H9 (cell line): ENCODE results near the gene TOR1AIP1. TPM values are rescaled to one million over a fixed set of nuclear protein-coding genes. Genes with fewer than 3 reads are reported as not detected.

Experiments used
- DNase-seq: peaks from one replicate; pipeline ENCODE4 v3.0.0-alpha.2; 2017
- H2AFZ ChIP-seq: one replicate; pipeline ENCODE4 v1.6.1; 2013; ENCODE audit warnings: mild to moderate bottlenecking, low read length, control low read depth, moderate library complexity
- H2AK5ac ChIP-seq: 2 replicates; pipeline ENCODE4 v1.6.1; 2013; ENCODE audit warnings: low read length, control low read depth, mixed read lengths; ENCODE audit not compliant: insufficient read length
- H2BK120ac ChIP-seq: one replicate; pipeline ENCODE4 v1.6.1; 2013; ENCODE audit warnings: low read depth, mild to moderate bottlenecking, low read length, control low read depth, inconsistent platforms; ENCODE audit not compliant: poor library complexity, severe bottlenecking
- H2BK12ac ChIP-seq: 2 replicates; pipeline ENCODE4 v1.6.1; 2013; ENCODE audit warnings: low read length, control low read depth, mixed read lengths, low read depth; ENCODE audit not compliant: insufficient read length
- H2BK15ac ChIP-seq: 2 replicates; pipeline ENCODE4 v1.6.1; 2013; ENCODE audit warnings: low read depth, low read length, control low read depth
- H2BK20ac ChIP-seq: one replicate; pipeline ENCODE4 v1.6.1; 2013; ENCODE audit warnings: low read depth, mild to moderate bottlenecking, low read length, control low read depth, inconsistent platforms; ENCODE audit not compliant: poor library complexity, severe bottlenecking
- H2BK5ac ChIP-seq: 2 replicates; pipeline ENCODE4 v1.6.1; 2013; ENCODE audit warnings: low read length, control low read depth, mixed read lengths; ENCODE audit not compliant: insufficient read length
- H3K14ac ChIP-seq: 2 replicates; pipeline ENCODE4 v1.6.1; 2013; ENCODE audit warnings: low read length, control low read depth; ENCODE audit not compliant: insufficient read depth
- H3K18ac ChIP-seq: 2 replicates; pipeline ENCODE4 v1.6.1; 2013; ENCODE audit warnings: low read depth, mild to moderate bottlenecking, mixed read lengths, low read length, control low read depth; ENCODE audit not compliant: insufficient read length
- H3K23ac ChIP-seq: 2 replicates; pipeline ENCODE4 v1.6.1; 2013; ENCODE audit warnings: low read length, control low read depth, mixed read lengths, low read depth; ENCODE audit not compliant: insufficient read length
- H3K23me2 ChIP-seq: 2 replicates; pipeline ENCODE4 v1.6.1; 2013; ENCODE audit warnings: low read depth, mild to moderate bottlenecking, mixed read lengths, low read length, control low read depth; ENCODE audit not compliant: insufficient read length, poor library complexity, severe bottlenecking
- H3K27ac ChIP-seq: 2 replicates; pipeline ENCODE4 v1.5.1; 2013; ENCODE audit warnings: low read length, control low read depth, mixed read lengths, low read depth; ENCODE audit not compliant: insufficient read length
- H3K27me3 ChIP-seq: 2 replicates; pipeline ENCODE4 v1.6.1; 2013; ENCODE audit warnings: low read length, control low read depth, inconsistent platforms; ENCODE audit not compliant: insufficient read depth
- H3K4ac ChIP-seq: 2 replicates; pipeline ENCODE4 v1.6.1; 2013; ENCODE audit warnings: low read depth, mild to moderate bottlenecking, control low read depth, inconsistent platforms, low read length, moderate library complexity
- H3K4me1 ChIP-seq: 2 replicates; pipeline ENCODE4 v1.6.1; 2013; ENCODE audit warnings: low read length, control low read depth, inconsistent platforms; ENCODE audit not compliant: insufficient read depth
- H3K4me2 ChIP-seq: 2 replicates; pipeline ENCODE4 v1.6.1; 2013; ENCODE audit warnings: low read length, control low read depth, mixed read lengths; ENCODE audit not compliant: insufficient read length, insufficient read depth
- H3K56ac ChIP-seq: 2 replicates; pipeline ENCODE4 v1.6.1; 2013; ENCODE audit warnings: low read depth, mild to moderate bottlenecking, mixed read lengths, low read length, control low read depth; ENCODE audit not compliant: insufficient read length
- H3K79me1 ChIP-seq: 2 replicates; pipeline ENCODE4 v1.6.1; 2013; ENCODE audit warnings: low read depth, mild to moderate bottlenecking, moderate library complexity, low read length, control low read depth, inconsistent platforms; ENCODE audit not compliant: insufficient read depth, poor library complexity, severe bottlenecking
- H3K79me2 ChIP-seq: 2 replicates; pipeline ENCODE4 v1.6.1; 2013; ENCODE audit warnings: low read length, control low read depth, inconsistent platforms; ENCODE audit not compliant: insufficient read depth
- H3K9ac ChIP-seq: 2 replicates; pipeline ENCODE4 v1.6.1; 2013; ENCODE audit warnings: low read length, control low read depth, mixed read lengths; ENCODE audit not compliant: insufficient read length; ENCODE audit errors: extremely low read depth
- H3K9me3 ChIP-seq: one replicate; pipeline ENCODE4 v1.6.1; 2013; ENCODE audit warnings: low read depth, low read length, inconsistent platforms; ENCODE audit not compliant: control insufficient read depth
- H3T11ph ChIP-seq: one replicate; pipeline ENCODE4 v1.6.1; 2013; ENCODE audit warnings: mild to moderate bottlenecking, low read length, control low read depth, inconsistent platforms
- H4K20me1 ChIP-seq: one replicate; pipeline ENCODE4 v1.6.1; 2013; ENCODE audit not compliant: control insufficient read depth, insufficient read length, insufficient read depth
- H4K5ac ChIP-seq: 2 replicates; pipeline ENCODE4 v1.6.1; 2013; ENCODE audit warnings: low read depth, mild to moderate bottlenecking, mixed read lengths, low read length, control low read depth; ENCODE audit not compliant: insufficient read length
- H4K8ac ChIP-seq: replicated peaks from 2 replicates; pipeline ENCODE4 v1.6.1; 2013; ENCODE audit warnings: low read length, control low read depth, mixed read lengths, low read depth; ENCODE audit not compliant: insufficient read length
- H4K91ac ChIP-seq: 2 replicates; pipeline ENCODE4 v1.6.1; 2013; ENCODE audit warnings: low read depth, mild to moderate bottlenecking, moderate library complexity, mixed read lengths, low read length, control low read depth; ENCODE audit not compliant: insufficient read length
- H3K27ac Mint-ChIP-seq, 3 experiments: 2 replicates in 2 of 3; 3 replicates in 1 of 3; pipeline ENCODE4 v1.8.0; 2020 to 2021; ENCODE audit warnings: mixed read lengths in 3 of 3, mild to moderate bottlenecking in 1 of 3, moderate library complexity in 1 of 3
- H3K27me3 Mint-ChIP-seq: 2 replicates; pipeline ENCODE4 v1.8.0; 2021; ENCODE audit warnings: low read depth, mild to moderate bottlenecking, moderate library complexity, mixed read lengths
- H3K36me3 Mint-ChIP-seq, 3 experiments: 2 replicates in 2 of 3; 3 replicates in 1 of 3; pipeline ENCODE4 v1.8.0; 2020 to 2021; ENCODE audit warnings: low read depth in 3 of 3, mixed read lengths in 3 of 3; ENCODE audit not compliant: insufficient read depth in 1 of 3
- H3K4me1 Mint-ChIP-seq, 2 experiments: 2 replicates each; pipeline ENCODE4 v1.8.0; 2020; ENCODE audit warnings: mixed read lengths in 2 of 2
- H3K4me3 Mint-ChIP-seq, 2 experiments: 2 replicates in 1 of 2; 3 replicates in 1 of 2; pipeline ENCODE4 v1.8.0; 2020 to 2021; ENCODE audit warnings: mild to moderate bottlenecking in 2 of 2, mixed read lengths in 2 of 2, moderate library complexity in 1 of 2
- H3K9me3 Mint-ChIP-seq, 2 experiments: 2 replicates in 1 of 2; 3 replicates in 1 of 2; pipeline ENCODE4 v1.8.0; 2020; ENCODE audit warnings: mild to moderate bottlenecking in 2 of 2, mixed read lengths in 2 of 2, moderate library complexity in 1 of 2
- WGBS: extraction: QIAGEN DNeasy Blood & Tissue Kit; methylation state at CpG from one replicate; pipeline ENCODE4 v1.1.7; 2013; ENCODE audit warnings: missing lambda C conversion rate, low lambda C conversion rate, mixed read lengths; ENCODE audit not compliant: insufficient read length; ENCODE audit errors: extremely low coverage; 5-methylcytosine and 5-hydroxymethylcytosine counted together
- total RNA-seq: library from RNA; stranded (reverse); gene quantifications from 2 replicates; pipeline ENCODE4 v1.2.1, GENCODE V29; 2021
- TF ChIP-seq, protein P1 (sequence below): fragments of 200-600 bp; sonication (generic); conservative IDR thresholded peaks from 3 replicates; pipeline ENCODE4 v1.8.0; 2021; ENCODE audit warnings: antibody characterized with exemption, mild to moderate bottlenecking

TOR1AIP1 gene
- total RNA-seq, 1 experiment from 2014 or later, result 25.5 TPM

DNA sequence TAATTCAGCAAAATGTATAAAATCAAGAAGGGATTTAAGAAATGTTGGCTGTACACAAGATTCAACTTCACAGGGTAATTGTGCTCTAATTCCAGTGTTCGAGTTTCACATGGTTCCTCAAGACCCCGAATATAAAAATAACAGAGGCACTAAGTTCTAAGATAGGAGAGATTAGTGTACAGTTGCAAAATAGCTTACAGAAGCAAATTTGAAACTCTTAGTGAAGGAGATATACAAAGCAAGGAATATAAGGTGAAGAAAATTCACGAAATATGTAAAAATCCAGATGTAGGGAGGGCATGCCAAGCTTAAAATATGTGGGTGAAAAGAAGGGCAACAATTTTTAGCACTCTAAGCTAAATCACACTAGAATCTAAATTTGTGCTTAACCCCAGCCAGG, 33.9 kb upstream of the TOR1AIP1 start:
- no peaks in the 10 kb centered on the region for H3K9me3 Mint-ChIP-seq
- Histone ChIP-seq H3K27ac (no peak overlapping the region), H2BK20ac (no peak overlapping the region), H2AFZ (no peak overlapping the region), H3K9ac (no peak overlapping the region), H3K79me2 (no peaks in the 10 kb centered on the region), H4K91ac (no peak overlapping the region), H3K4me1 (no peaks in the 10 kb centered on the region), H3T11ph (no peak overlapping the region), H3K23ac (no peak overlapping the region), H2AK5ac (no peak overlapping the region), H2BK15ac (no peak overlapping the region), H2BK5ac (no peak overlapping the region), H2BK12ac (no peak overlapping the region), H3K14ac (no peak overlapping the region), H3K27me3 (no peaks in the 10 kb centered on the region), H3K79me1 (no peaks in the 10 kb centered on the region), H3K4me2 (no peak overlapping the region), H3K4ac (no peak overlapping the region), H3K18ac (no peak overlapping the region), H3K23me2 (no peaks in the 10 kb centered on the region), H4K5ac (no peak overlapping the region), H4K8ac (no peak overlapping the region), H3K9me3 (no peaks in the 10 kb centered on the region), H3K56ac (no peak overlapping the region), H4K20me1 (no peaks in the 10 kb centered on the region), H2BK120ac (no peak overlapping the region)
- peaks cover 16 to 44% (median 40%) of the 10 kb centered on the region in 3 experiments; a peak in 6 of 7 replicates for H3K36me3 Mint-ChIP-seq
- DNase-seq, result no peak
- H3K27me3 Mint-ChIP-seq, result no peaks in the 10 kb centered on the region
- TF ChIP-seq, protein P1, sequence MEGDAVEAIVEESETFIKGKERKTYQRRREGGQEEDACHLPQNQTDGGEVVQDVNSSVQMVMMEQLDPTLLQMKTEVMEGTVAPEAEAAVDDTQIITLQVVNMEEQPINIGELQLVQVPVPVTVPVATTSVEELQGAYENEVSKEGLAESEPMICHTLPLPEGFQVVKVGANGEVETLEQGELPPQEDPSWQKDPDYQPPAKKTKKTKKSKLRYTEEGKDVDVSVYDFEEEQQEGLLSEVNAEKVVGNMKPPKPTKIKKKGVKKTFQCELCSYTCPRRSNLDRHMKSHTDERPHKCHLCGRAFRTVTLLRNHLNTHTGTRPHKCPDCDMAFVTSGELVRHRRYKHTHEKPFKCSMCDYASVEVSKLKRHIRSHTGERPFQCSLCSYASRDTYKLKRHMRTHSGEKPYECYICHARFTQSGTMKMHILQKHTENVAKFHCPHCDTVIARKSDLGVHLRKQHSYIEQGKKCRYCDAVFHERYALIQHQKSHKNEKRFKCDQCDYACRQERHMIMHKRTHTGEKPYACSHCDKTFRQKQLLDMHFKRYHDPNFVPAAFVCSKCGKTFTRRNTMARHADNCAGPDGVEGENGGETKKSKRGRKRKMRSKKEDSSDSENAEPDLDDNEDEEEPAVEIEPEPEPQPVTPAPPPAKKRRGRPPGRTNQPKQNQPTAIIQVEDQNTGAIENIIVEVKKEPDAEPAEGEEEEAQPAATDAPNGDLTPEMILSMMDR, result no peak
- H3K27ac Mint-ChIP-seq, result no peak overlapping the region
- no CpG with 5 or more reads among the region's 3 CpGs for WGBS
- no peak overlapping the region for H3K4me3 Mint-ChIP-seq
- peaks cover 0 to 3% of the 10 kb centered on the region in 2 experiments; a peak in 1 of 4 replicates for H3K4me1 Mint-ChIP-seq
